Astrocyte (in vitro differentiated cells and primary cell): ENCODE measurements around the gene CTNNA2.

Experiments
- EZH2 ChIP-seq: IDR thresholded peaks from 2 replicates; pipeline ENCODE4 v1.6.1; 2012; ENCODE audit warnings: mild to moderate bottlenecking, low read length, inconsistent platforms; ENCODE audit not compliant: insufficient read depth
- TF ChIP-seq, protein P1 (sequence below): IDR thresholded peaks from 2 replicates; pipeline ENCODE4 v1.5.1; 2011; ENCODE audit warnings: low read depth, mild to moderate bottlenecking, inconsistent platforms, low read length, moderate library complexity; ENCODE audit not compliant: insufficient read depth

DNA sequence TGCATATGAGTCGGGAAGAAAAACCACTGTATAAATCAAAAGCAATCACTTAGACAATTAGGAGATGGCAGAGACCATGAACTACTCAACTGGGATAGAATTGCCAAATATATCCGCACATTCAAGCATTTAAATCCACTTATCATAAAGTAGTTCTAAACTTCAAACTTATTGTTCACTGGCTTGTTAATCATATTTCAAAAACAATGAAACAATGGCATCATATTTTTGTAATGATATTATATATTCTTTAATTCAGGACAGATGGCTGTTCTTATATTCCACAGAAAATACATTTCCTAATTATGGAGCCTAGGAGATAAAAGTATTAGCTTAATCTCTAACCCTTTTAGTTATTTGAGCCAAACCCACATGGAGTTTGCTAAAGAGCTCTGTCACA lies 263.6 kb downstream of the CTNNA2 start:
- TF ChIP-seq, protein P1, sequence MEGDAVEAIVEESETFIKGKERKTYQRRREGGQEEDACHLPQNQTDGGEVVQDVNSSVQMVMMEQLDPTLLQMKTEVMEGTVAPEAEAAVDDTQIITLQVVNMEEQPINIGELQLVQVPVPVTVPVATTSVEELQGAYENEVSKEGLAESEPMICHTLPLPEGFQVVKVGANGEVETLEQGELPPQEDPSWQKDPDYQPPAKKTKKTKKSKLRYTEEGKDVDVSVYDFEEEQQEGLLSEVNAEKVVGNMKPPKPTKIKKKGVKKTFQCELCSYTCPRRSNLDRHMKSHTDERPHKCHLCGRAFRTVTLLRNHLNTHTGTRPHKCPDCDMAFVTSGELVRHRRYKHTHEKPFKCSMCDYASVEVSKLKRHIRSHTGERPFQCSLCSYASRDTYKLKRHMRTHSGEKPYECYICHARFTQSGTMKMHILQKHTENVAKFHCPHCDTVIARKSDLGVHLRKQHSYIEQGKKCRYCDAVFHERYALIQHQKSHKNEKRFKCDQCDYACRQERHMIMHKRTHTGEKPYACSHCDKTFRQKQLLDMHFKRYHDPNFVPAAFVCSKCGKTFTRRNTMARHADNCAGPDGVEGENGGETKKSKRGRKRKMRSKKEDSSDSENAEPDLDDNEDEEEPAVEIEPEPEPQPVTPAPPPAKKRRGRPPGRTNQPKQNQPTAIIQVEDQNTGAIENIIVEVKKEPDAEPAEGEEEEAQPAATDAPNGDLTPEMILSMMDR: no peak
- TF ChIP-seq EZH2: no peak
